Kidney (tissue), 14 donors: ENCODE results near the gene ATL2. TPM values are rescaled to one million over a fixed set of nuclear protein-coding genes. Genes with fewer than 3 reads are reported as not detected.

ENCODE experiments used
- DNase-seq, 5 donors: peaks; one replicate each; pipeline ENCODE4 v3.0.0-alpha.2; 2013 to 2020
- FAIRE-seq: peaks from 2 replicates; lab custom pipeline; 2012; peaks lifted over from hg19 to GRCh38; lab: Jason Lieb, UNC
- H3K27ac ChIP-seq, 2 donors: one replicate each; pipeline ENCODE4 v1.7.0; 2013; ENCODE audit warnings: low read depth in 2 of 2, low read length in 2 of 2, inconsistent platforms in 1 of 2
- H3K27me3 ChIP-seq: one replicate; pipeline ENCODE4 v1.7.1; 2013; ENCODE audit warnings: low read length, inconsistent platforms; ENCODE audit not compliant: control insufficient read depth, insufficient read depth
- H3K36me3 ChIP-seq, 3 donors: one replicate each; pipeline versions ENCODE4 v1.7.0 to v1.7.1; 2013; ENCODE audit warnings: low read length in 3 of 3, control low read depth in 1 of 3, inconsistent platforms in 1 of 3; ENCODE audit not compliant: insufficient read depth in 3 of 3, control insufficient read depth in 2 of 3
- H3K4me1 ChIP-seq, 3 donors: one replicate each; pipeline versions ENCODE4 v1.7.0 to v1.7.1; 2013; ENCODE audit warnings: low read length in 3 of 3, inconsistent platforms in 1 of 3, low read depth in 1 of 3; ENCODE audit not compliant: control insufficient read depth in 2 of 3, insufficient read depth in 2 of 3
- H3K4me3 ChIP-seq, 3 donors: one replicate each; pipeline versions ENCODE4 v1.7.0 to v1.8.1; 2013; ENCODE audit warnings: low read length in 3 of 3, control low read depth in 1 of 3, inconsistent platforms in 1 of 3
- H3K9ac ChIP-seq, 3 donors: one replicate each; pipeline versions ENCODE4 v1.7.0 to v1.7.1; 2013; ENCODE audit warnings: low read length in 3 of 3, control low read depth in 1 of 3, inconsistent platforms in 1 of 3
- H3K9me3 ChIP-seq, 3 donors: one replicate each; pipeline versions ENCODE4 v1.7.0 to v1.7.1; 2013; ENCODE audit warnings: low read length in 3 of 3, control low read depth in 1 of 3, inconsistent platforms in 1 of 3; ENCODE audit not compliant: control insufficient read depth in 2 of 3, insufficient read depth in 1 of 3
- CTCF ChIP-seq: IDR thresholded peaks from 3 replicates; pipeline ENCODE4 v1.5.1; 2012; ENCODE audit warnings: mild to moderate bottlenecking, moderate library complexity, borderline replicate concordance; ENCODE audit not compliant: insufficient read depth; ENCODE audit errors: extremely low read depth
- intact Hi-C: fragments of 100-400 bp; cut with DNase I; formaldehyde crosslinking; loops from one replicate; pipeline ENCODE4 v1.11.1; 2022
- polyA plus RNA-seq: library from polyadenylated mRNA; stranded (reverse); fragments of 350-450 nt; fragmentation: Illumina TruSeq; extraction: RNeasy Lipid Tissue Mini Kit (QIAGEN cat#74804); gene quantifications from one replicate; pipeline ENCODE4 v1.2.3, GENCODE V29; 2014; ENCODE audit warnings: low read depth, low replicate concordance; ENCODE audit not compliant: insufficient read depth
- total RNA-seq: library from RNA; stranded (reverse); fragmentation: NEBNext Ultra II Directional; extraction: Animal tissue kit (Norgen Biotek cat#: 25700); gene quantifications from one replicate; pipeline ENCODE4 v1.2.1, GENCODE V29; 2021
- donor health status: control.
- donor health status: control.
- donor health status: control.
- donor health status: control.
- donor health status: control.
- donor health status: DM: yes; HTN: yes; CAD: no.
- donor health status: Normal renal cell carcinoma (clear cell type).

ATL2 gene
- total and polyA plus RNA-seq, 2 donors from 2014 or later = 22.0 to 52.1 TPM

- Histone ChIP-seq H3K36me3 (no peaks in the 10 kb centered on the region), H3K4me3 (no peak overlapping the region), H3K27ac (no peak overlapping the region), H3K9me3 (peaks cover 0 to 2% (median 0%) of the 10 kb centered on the region in 3 donors), H3K9ac (no peak overlapping the region), H3K27me3 (no peaks in the 10 kb centered on the region), H3K4me1 (peaks cover 0 to 3% (median 0%) of the 10 kb centered on the region in 3 donors)
- no peak for FAIRE-seq
- no peak for TF ChIP-seq CTCF
- intact Hi-C loops = loop anchor here (10.0 kb wide), 1 partner anchor 194 kb away; the partner anchor contains the start of gene CYP1B1
- DNase-seq = no peak
Measured at GRCh38 chr2:38268691-38269327, 108.3 kb downstream of the ATL2 start.

GRCh38 chr2:38268001-38268400, 109.1 kb downstream of the ATL2 start:
- Histone ChIP-seq H3K4me1 (peaks cover 0 to 3% (median 0%) of the 10 kb centered on the region in 3 donors), H3K4me3 (no peak overlapping the region), H3K36me3 (no peaks in the 10 kb centered on the region), H3K9me3 (peaks cover 0 to 2% (median 0%) of the 10 kb centered on the region in 3 donors), H3K9ac (no peak overlapping the region), H3K27me3 (no peaks in the 10 kb centered on the region), H3K27ac (no peak overlapping the region)
- DNase-seq (no peak), FAIRE-seq (no peak)
- intact Hi-C loops = loop anchor here (10.0 kb wide), 1 partner anchor 193 kb away; the partner anchor contains the start of gene CYP1B1
- no peak for TF ChIP-seq CTCF

- peaks cover 0 to 2% (median 0%) of the 10 kb centered on the region in 3 donors for H3K9me3 ChIP-seq
- H3K4me1 ChIP-seq = peaks cover 0 to 3% (median 0%) of the 10 kb centered on the region in 3 donors
- H3K27ac ChIP-seq = no peak overlapping the region
- FAIRE-seq (no peak), DNase-seq (no peak)
- no peaks in the 10 kb centered on the region for H3K36me3 ChIP-seq
- no peak overlapping the region for H3K4me3 ChIP-seq
- H3K9ac ChIP-seq = no peak overlapping the region
- intact Hi-C loops = loop anchor here (10.0 kb wide), 1 partner anchor 193 kb away; the partner anchor contains the start of gene CYP1B1
- no peaks in the 10 kb centered on the region for H3K27me3 ChIP-seq
- TF ChIP-seq CTCF = no peak
Measured at GRCh38 chr2:38267270-38267925, 109.7 kb downstream of the ATL2 start.
